NK-92 (cell line): Measurements from ENCODE around the gene JMJD8.
"Not testable (repeated sequence)": the region's sequence is repeated elsewhere in the genome, so short reads cannot be mapped to it uniquely, and the experiment has no call there.

Experiments used
- DNase-seq: peaks from one replicate; lab custom pipeline; 2025; ENCODE audit not compliant: unreplicated experiment; lab: John Stamatoyannopoulos, UW

Gene JMJD8

DNA sequence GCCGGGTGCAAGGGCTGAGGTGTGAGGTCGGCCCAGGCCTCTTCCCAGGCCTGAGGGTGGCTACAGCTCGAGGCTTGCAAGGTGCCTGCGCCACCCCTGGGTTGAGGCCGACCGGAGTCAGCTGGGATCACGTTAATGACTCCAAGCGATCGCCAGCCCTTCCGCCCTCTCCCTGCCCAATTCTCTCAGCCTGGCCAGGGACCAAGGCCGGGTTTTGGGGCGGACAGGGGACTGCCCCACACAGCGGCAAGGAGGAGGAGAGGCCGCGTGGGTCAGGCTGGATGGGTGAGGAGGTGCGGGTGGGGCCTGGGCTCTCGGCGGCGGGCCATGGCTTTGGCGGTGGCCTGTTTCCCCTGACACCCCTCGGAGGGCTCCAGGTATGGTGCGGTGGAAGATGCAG, 9.2 kb upstream of the JMJD8 start:
- DNase-seq = no peak

DNA sequence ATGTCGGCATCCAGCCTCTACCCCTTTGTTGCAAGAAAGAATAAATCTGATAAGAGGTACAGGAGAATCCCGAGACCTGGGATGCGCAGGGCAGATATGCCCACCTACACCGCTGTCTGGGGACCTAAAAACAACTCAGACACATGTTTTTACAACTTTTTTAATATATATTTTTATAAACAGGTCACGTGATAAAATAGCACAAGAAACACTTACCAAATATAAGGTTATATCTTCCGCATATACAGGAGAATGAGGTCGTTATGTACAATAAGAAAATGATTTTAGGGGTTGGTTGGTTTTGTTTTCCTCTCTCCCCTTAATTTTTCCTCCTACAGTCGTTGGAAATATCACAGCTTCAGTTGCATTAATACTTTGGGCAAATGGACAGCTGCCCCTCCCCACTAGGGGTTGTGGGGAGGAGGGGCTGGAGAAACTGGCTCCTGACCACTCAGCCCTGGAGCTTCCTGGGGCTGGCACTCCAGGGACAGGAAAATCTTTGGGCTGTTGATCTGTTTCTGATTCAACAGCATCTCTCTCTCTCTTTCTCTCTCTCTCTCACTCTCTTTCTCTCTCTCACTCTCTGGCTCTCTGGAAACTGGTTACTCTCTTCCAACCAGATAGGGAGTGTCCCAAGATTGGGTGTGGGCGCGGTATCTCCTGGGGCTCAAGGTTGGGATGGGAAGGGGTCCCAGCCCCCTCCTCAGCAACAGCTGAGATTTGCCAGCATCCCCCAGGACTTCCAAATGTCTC, 8.4 kb upstream of the JMJD8 start:
- no peak for DNase-seq

DNA sequence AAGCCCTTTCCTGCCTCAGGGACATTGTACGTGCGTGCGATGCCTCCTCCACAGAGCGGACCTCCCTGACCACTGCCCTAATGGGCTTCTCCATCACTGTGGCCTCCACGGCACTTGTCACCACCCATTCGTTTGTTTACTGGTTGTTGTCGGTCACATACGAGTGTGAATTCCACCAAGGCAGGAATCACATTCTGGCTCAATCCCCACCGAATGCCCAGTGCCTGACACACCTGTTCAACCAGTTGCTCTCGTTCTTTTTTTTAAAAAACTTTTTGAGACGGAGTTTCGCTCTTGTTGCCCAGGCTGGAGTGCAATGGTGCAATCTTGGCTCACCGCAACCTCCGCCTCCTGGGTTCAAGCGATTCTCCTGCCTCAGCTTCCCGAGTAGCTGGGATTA, 7.1 kb upstream of the JMJD8 start:
- DNase-seq = not testable (repeated sequence)

DNA sequence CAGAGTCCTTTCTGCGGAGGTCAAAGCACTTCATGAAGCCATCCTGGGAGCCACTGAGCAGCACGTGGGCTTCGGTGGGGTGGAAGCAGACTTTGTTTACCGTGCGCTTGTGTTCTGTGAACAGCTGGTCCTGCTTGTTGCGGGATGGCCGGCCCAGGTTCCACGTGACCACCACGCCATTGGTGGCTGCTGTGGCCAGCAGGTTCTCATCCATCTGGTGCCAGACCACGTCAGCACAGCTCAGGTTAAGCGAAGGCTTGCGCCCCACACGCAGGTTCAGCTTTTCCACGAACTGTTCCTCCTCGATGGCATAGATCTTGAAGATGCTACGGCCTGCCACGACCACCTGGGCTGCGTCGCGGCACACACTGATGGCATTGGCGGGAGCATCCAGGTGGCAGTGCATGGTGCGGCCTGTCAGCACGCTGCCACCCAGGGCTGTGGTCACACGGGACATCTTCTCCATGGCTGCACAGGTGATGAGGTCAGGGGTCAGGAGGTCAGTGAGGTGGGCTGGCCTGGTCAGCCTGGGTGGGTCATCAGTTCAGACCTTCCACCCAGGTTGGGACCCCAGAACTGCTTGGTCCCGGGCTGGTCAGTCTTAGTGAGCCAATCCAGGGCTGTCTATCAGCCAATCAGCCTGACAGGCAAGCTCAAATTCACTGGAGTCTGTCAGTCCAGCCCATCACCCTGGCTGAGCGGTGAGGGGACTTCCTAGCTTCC, 5.2 kb upstream of the JMJD8 start:
- no peak for DNase-seq

DNA sequence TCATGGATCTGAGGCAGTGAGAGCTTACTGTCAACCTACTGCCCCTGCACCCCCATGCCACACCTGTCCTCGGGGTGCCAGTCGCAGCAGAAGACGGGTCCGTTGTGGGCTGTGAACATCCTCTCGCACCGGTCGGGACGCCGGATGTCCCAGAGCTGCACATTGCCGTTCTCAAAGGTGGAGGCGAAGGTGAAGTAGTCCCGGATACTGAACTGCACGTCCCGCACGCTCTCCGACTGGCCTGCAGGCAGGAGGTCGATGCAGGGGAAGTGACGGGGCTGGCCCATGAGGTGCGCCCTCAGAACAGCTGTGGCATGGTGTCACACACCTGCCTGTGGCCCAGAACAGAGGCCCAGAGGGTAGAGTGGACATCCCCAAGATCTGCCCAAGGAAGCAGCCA, 3.4 kb upstream of the JMJD8 start:
- no peak for DNase-seq

DNA sequence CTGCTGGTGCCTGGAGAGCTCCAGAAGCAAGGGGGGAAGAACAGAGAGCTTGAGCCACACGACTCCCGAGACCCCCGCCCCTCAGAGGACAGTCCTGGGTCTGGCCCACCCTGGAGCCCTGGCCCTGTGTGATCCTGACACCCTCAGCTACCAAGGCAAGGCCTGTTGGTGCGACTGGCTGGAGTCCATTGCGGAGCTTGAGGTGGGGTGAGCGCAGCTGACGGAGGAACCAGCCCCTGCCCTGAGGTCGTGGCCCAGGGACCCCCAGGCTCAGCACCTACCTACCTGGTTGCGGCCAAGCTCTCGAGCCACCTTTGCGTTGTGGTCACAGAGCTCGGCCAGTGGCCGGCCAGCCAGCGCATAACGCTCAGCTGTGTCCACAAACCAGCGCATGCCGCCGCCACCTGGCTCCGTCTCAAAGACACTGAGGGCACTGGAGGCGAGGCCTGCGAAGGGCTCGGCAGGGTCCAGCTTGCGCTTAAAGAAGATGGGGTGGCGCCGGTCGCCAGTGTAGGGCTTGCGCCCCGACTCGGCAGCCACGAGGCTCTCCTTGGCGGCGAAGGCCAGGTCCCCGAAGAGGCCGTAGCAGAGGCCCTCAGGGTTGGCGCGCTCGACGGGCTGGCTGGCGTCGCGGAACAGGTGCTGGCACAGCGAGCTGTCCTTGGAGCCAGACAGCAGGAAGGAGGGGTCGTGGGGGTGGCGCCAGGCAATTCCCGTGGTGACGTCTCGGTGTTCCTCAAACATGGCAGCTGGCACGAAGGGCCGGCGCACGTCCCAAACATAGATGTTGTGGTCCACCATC, 2.5 kb upstream of the JMJD8 start:
- no peak for DNase-seq

DNA sequence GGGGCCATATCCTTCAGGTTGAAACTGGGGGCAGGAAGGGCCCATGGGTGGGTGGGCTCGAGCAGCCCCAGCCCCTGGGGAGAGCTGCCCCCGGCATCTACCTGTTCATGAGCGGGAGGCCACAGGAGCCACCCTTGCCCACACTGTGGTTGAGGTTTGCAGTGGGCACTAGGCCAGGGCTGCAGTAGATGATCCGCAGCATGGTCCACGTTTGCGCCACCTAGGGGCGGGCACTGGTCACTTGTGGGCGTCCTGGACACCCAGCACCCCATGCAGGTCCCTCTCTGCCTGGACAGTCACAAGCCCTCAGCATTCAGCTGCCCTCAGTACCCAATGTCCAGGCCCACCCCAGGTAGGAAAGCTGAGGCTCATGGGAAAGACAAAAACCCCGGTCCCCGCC, 1.8 kb upstream of the JMJD8 start:
- DNase-seq = no peak

DNA sequence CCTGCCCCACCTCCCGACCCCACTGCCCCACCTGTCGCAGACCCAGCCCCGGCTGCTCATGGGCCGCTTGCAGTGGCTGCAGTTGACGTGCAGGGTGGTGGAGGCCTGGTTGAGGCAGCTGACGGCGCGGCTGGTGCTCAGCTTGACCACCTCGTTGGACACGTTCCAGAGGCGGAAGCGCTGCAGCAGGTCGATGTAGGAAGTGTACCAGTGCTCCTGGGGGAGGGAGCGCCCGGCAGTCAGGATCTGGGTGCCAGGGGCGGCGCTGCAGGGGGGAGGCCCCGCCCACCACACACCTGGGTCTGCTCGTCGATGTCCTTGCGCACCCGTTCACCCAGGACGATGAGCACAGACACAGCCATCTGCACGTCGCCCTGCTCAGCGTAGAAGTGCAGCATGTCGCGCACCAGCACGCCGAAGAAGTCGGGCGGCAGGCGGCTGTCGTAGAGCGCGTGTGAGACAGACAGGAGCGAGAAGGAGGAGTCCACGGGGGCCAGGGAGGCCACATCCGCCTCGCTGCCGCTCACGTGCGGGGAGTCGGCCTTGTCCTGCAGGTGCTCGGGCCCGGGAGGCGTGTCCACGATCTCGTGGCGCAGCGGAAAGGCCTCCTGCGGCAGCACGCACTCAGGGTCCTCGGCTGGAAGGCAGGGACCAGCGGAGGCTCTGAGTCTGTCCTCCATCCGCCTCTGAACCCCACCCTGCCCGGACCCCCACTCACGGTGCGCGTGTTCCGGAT, 995 bp upstream of the JMJD8 start:
- DNase-seq = no peak

DNA sequence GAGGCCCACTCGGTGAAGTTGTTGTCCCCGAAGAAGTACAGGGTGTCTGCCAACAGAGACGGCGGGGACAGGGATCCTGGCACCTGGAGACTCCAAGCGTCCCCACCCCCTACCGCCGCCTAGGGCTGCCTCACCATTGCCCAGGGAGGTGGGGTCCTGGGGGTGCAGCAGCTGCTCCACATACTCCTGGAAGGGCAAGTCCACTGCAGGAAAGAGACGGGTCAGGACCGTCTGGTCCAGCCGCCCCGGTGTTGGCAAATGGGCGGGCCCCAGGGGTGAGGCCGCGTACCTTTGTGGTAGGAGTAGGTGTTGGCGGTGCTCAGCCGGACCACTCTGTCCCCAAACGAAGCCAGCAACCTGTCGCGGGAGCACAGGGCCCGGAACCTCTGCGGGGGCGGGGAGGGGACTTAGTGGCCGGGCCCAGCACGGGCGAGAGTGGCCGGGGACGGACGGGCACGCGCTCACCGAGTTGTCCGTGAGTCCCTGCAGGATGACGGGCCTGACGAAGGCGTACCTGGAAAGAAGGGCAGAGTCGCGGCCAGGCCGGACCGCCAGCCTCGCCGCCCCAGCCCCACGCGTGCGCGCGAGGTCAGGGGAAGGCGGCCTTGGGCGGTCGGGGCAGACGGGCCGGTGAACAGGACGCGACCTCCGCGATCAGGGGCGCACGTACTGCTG, 601 bp downstream of the JMJD8 start:
- no peak for DNase-seq

DNA sequence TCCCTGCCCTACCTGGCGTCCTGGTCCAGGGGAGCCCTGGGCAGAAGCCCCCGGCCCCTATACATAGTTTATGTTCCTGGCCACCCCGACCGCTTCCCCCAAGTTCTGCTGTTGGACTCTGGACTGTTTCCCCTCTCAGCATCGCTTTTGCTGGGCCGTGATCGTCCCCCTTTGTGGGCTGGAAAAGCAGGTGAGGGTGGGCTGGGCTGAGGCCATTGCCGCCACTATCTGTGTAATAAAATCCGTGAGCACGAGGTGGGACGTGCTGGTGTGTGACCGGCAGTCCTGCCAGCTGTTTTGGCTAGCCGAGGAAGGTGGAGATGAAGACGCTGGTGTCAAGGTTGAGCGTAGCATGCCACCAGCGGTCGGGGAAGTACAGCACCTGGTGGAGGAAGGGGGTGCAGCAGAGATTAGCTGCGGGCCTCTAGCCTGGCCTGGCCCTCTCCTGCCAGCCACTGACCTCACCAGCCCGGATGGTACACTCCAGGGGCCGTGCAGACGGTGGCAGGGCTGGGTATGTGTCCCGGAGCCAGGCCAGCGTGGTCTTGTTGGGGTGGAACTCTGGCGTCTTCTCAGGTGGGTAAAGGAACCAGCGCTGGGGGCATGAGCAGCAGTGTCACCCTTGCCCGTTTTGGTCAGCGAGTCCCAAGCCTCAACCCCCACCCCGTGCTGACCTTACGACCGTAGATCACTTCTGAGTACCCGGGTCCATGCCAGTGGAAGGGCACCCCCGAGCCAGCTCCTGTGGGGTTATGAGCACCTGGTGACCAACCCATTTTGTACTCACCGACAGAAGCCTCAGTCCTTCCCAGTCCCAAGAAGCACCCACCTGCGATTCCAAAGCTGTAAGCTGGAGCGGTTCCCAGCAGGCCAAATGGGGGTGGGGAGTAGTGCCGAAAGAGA, 1.4 kb downstream of the JMJD8 start:
- no peak for DNase-seq

DNA sequence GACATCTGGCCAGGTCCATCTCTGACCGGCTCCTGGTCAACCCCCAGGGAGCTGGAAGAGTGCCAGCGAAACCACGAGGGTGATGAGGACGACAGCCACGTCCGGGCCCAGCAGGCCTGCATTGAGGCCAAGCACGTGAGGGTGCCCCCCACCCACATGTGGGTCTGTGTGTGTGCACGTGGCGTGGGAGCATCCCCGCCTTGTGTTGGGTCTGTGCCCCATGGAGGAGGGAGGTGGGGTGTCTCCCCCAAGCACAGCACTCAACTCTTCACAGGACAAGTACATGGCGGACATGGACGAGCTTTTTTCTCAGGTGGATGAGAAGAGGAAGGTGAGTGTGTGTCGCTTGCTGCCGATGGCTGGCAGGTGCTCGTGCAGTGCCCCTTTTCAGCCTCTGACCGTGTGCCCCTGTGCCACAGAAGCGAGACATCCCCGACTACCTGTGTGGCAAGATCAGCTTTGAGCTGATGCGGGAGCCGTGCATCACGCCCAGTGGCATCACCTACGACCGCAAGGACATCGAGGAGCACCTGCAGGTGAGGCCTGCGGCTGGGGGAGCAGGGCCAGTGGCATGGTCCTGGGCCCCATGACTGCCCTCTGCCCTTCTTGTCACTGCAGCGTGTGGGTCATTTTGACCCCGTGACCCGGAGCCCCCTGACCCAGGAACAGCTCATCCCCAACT, 2.2 kb downstream of the JMJD8 start:
- no peak for DNase-seq

DNA sequence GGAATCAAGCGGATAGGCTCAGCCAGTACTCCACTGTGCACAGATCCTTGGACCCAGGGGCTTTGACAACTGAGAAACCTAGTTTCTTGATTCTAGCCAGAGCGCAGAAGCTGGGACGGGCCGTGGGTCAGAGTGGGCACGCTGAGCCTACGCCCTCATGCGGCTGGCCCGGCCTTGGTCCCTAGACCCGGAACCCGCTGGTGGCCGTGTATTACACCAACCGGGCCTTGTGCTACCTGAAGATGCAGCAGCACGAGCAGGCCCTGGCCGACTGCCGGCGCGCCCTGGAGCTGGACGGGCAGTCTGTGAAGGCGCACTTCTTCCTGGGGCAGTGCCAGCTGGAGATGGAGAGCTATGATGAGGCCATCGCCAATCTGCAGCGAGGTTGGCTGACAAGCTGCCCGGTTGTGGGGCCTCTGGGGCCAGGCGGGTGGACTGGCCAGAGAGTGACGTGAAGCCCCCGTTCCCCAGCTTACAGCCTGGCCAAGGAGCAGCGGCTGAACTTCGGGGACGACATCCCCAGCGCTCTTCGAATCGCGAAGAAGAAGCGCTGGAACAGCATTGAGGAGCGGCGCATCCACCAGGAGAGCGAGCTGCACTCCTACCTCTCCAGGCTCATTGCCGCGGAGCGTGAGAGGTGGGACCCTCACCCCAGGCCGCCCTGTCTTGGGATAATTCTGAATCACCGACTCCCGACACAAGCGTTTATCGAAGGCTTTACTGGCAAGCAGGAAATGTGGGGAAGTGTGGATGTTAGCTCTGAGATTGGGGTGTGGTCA, 3.0 kb downstream of the JMJD8 start:
- DNase-seq = no peak

DNA sequence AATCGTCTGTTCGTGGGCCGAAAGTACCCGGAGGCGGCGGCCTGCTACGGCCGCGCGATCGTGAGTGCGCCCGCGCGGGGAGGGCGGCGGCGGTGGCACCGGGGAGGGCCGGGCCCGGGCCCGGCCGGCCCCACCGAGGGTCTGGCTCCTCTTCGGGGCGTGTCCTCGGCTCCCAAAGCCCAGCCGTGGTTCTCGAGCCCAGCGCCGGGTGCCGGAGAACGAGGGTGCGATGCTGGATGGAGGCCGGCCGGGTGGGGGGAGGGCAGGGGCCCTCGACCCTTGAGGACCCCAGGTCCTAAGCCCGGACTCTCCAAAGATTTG, 3.5 kb downstream of the JMJD8 start:
- DNase-seq = no peak

DNA sequence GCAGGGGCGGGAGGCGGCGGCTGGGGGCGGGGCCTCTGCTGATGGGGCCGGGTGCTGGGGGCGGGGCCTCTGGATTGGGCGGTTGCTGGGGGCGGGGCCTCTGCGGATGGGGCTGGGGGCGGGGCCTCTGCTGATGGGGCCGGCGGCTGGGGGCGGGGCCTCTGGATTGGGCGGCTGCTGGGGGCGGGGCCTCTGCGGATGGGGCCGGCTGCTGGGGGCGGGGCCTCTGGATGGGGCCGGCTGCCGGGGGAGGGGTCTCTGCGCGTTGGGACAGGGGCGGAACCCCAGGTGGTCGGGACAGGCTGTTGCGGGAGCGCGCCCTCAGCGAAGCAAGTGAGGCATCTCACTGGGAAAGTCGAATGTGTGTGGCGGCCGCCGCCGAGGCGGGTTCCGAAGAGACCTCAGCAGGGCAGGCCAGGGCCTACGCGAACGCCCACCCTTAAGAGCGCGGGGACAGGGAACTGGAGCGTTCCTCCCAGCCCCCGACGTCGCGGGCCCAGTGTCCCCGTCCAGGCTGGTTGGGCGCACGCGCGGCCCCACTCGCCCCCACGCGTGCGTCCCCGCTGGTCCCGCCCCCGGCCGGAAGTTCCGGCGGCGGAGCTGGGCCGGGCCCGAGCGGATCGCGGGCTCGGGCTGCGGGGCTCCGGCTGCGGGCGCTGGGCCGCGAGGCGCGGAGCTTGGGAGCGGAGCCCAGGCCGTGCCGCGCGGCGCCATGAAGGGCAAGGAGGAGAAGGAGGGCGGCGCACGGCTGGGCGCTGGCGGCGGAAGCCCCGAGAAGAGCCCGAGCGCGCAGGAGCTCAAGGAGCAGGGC, 4.1 kb downstream of the JMJD8 start, which contains the start of gene STUB1:
Gene STUB1 (plus strand): TSS at position 597 of the 811 bp plus-strand sequence. CDS start 116 bp downstream, at position 713.
- DNase-seq = peak; percentile 35

DNA sequence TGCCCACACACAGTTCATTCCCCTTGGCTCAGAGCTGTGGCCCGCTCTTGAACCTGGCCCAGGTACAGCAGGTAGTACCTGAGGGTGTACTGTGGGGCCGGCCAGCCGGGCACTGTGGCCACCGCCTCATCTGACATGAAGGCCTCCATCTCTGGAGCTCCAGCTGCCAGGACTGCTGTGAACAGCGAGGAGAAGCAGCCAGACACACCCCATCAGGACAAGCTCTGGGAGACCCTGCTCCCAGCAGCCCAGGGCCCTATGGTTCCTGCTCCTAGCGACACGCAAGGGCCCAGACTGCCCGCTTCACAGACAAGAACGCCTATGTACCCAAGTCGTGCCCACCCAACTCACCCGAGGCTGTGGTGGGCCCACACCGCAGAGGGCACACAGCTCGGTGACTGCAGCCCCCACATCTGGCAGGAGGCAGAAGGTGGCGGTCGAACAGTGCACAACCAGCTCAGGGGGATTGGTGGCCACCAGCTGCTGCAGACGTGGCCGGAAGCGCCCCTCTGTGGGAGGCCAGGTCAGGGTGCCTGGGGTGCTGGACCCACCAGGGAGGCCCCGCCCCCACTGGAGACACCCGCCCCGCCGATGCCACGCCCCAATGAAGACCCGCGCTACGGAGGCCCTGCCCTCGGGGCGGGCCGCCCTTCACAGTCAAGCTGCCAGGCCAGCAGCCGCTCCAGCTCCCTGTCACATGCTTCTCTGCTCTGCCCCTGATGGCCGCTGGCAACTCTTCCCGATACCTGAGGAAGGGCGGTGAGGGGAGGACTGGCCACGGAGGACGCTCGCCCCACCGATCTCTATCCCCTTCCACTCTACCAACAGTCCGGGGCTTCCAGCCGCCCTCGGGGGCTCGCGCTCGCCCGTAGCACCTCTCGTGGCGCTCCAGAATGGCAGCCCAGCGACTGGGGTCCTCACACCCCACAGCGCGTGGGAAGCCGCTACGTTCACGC, 5.0 kb downstream of the JMJD8 start:
- DNase-seq = no peak

DNA sequence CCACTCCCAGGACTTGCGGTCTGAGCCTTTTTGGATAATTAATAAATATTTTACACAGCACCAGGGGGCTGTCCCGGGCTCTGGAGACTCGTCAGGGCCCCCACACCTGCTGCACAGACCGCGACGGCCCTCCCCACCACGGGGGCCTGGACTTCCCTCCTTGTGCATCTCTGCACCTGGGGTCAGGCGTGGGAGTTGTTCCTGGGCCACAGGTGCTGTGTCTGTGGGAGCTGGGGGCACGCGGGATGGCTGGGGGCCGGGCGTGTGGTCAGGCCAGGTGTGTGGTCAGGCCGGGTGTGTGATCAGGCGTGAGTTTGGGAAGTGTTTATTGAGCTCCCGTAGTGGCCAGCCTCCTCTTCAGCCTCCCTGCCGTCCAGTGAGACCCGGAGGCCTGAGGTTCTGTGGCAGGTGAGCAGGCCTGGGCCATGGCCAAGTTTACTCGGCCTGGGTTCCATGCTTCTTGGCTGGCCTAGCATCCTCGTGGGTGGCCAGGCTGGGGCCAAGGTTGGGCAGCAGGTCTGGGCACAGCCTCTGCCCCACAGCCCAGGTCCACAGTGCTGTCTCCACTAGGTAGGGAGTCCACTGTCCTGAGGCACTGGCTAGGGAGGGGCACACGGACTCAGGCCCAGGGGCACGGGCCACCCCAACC, 5.8 kb downstream of the JMJD8 start:
- no peak for DNase-seq
